GM21381 (cell line): ENCODE data around the gene CERKL.

Experiments used
- ATAC-seq: cut with Tn5 transposase; IDR thresholded peaks from one replicate; pipeline ENCODE4 v1.9.1; 2021; ENCODE audit warnings: mild to moderate bottlenecking, moderate library complexity; ENCODE audit not compliant: unreplicated experiment

Gene CERKL

DNA sequence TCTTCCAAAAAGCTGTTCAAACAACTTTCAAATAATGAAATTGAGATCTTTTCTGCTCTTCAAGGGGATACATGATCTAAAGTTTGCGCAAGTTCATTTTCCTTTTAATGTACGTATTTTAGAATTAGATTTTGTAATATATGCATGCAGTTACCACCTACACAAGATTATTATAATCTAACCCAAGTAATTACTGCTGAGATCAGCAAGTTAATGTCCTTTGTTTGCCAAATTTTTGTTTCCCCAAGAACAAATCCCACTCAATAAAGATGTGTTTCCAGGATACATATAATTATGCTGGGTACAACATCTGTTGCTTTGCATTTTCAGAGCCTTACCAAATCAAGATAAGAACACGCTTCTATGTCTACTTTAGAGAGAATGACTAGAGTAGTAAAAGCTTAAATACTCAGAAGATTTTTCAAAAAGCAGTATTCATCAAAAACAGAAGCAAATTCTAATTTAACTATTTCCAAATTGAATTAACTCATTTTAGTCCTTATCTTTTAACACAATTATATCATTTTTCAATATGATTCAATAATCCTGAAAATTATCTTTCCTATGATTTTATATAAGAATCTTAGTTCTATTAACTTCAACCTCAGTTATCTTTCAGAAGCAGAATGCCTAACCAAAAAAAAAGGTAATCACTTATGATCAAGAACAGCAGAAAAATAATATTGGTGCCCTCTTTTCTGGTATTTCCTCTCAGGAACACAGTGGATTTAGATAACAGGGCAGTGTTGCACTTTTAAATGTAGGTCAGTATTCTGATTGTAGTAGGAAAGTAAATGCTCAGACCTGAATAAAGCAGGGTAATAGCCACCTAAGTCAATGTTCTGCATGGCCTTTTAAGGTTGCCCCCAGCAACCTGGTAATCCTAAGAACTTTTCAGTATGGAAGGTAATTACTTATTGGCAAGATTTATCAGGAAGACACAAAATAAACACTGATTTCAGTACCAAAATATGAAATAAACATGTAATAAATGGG lies 28.0 kb downstream of the CERKL start:
- ATAC-seq = no peak

DNA sequence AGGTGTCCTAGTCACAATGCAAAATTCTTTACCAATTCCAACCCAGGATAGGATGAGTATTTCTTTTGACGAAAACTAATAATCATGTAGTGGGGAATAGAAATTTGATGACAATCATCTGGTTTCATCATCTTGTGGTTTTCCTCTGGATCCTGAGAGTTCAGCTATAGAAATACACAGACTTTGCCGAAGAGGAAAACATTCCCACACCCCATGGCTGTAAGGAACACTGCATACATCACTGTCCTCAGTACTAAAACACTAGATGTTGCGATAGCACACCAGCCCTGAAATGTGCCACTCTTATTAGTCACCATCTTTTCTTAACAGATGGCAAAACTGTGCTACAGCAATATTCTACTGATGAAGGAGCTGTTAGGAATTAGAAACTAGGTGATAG lies 29.4 kb downstream of the CERKL start:
- ATAC-seq = no peak

DNA sequence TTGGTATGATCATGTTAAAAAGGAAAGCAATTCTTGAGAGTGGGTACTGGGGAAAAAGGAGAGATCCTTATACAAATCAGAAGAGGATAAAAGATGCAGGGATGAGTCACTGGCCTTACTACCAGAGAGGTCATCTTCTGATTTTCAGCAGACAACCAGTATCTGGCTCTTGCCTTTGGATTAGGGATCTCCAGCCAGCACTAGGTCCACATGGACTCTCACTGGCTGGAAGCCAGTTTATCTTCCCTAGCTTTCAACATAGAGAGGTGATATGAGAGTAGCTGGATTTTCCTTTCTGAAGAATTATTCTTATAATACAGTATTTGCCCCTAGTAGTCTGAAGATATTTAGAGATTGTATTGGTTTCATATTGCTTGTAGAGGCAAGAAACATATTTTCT lies 30.2 kb downstream of the CERKL start:
- no peak for ATAC-seq

DNA sequence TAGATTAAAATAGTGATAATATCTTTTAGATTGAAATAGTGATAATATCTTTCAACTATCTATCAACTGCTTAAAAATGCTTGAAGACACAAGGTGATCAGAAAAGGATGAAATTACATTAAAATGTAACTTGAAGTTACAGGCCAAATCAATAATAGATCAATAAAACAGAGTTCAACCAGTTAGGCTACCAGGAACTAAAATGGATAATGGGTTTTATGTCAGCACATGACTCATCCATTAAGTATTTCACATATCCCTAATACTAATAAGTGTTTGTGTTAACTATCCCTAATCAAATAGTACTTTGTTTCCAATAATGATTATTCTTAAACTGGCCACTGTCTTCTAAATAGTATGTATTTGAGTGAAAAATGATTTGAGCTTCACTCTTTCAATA lies 33.7 kb downstream of the CERKL start:
- no peak for ATAC-seq

DNA sequence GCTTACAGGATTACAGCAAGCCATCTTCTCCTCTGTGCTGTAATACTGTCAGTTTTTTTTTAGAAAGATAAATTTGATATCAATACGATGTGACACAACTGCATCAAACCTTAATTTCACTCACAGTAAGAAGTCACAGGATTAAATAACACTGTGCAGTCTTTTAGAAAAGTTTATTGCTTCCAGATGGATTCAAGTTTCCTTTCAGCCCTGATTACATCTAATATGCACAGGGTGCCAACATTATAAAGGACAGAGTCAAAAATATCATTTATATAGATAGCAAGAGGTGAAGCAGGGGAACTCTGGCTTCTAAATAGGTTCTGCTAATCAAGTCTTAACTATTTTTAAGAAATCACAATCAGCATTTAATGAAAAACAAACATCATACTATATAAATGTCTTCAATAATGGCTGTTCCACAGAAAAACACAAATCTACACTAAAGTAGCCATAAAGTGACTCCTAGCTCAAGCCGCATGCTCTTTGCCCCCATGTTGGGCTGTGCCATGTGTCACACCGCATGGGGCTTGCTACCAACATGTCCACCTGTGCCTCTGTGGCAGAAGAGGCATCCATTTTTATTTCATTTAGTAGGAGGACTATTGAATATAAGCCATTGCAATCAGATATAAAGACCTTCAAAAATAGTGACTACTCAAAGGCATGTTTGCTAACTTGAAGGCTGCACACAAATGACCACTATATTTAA lies 35.0 kb downstream of the CERKL start:
- no peak for ATAC-seq

DNA sequence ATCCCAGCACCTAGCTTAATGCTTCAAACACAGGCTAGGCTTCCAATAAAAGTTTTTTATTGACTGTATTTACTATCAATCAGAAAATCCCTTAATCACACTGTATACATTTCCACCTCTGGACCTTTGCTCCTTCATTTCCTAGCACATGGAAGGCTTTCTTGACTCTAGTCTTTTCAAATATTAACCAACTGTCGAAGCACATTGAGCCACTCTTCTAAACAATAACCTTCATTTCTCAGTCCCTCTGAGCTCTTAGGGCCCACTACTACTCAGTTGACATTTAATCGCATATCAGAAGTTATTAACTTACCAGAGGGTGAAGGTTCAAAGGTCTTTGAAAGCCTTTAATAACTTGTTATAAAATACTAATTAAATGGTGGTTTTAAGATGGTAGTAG lies 37.4 kb downstream of the CERKL start:
- ATAC-seq = no peak

DNA sequence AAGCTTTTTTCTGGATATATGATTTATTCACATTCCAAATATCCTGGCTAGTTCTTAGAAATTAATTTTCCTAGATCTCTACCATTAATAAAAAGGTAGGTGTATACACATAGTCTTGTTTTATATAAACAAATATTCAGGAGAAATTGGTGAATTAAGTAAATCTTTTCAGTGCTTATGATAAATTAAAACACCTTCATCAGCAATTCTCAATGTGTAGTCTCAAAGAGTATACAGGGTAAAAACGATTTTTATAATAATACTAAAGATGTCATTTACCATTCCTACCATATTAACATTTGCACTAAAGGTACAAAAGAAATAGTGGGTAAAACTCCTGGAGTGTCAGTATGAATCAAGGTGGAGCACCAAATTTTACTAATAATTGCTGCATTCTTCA lies 40.2 kb downstream of the CERKL start:
- no peak for ATAC-seq

DNA sequence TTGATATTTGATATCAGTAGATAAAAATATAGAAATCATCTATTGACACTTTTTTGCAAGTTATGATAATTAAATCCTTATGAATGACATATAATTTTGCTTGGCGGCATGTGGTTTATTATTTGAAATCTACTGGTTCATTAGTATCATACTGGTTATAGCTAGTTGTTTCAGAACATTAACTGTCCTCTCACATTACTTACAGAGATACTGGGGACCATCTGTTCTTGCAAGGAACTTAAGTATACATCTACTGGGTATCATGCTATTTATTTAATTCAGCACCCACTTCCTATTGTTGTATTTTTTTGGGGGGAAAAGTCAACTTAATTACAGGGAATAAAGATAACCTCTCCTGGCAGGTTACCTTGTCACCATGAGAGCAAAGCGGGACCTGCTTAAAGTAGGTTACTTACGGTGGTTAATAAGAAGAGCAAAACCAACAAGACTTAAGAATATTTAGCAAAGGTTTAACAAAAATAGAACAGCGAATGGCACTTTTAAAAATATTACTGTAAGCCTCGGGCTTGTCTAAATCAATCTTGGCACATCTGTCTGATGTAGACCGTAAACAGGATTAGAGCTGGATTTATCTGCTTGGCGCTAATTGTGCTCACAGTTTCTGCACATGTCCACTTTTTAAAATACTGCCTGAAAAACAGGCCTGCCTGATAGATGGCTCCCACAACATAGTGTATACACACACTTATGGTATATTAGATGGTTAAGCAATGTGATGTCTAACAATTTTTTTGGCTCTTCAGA lies 41.8 kb downstream of the CERKL start:
- no peak for ATAC-seq

DNA sequence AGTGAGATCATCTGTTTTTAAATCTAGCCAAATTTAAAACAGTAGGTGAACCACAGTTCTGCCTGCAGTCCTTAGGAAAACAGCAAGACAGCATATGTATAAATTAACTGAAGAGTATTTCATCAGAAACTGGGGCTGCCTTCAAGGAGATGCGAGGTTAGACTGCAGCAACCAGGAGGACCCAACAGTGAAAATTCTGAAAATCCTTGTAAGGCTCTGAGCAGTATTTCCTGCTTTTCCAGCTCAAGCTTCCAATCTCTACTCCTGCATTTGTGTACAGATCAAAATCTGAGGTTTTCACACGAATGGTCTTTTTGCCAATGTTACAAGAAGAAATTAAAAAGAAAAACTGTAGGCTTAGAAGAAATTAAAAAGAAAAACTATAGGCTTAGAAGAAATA lies 43.7 kb downstream of the CERKL start:
- no peak for ATAC-seq

DNA sequence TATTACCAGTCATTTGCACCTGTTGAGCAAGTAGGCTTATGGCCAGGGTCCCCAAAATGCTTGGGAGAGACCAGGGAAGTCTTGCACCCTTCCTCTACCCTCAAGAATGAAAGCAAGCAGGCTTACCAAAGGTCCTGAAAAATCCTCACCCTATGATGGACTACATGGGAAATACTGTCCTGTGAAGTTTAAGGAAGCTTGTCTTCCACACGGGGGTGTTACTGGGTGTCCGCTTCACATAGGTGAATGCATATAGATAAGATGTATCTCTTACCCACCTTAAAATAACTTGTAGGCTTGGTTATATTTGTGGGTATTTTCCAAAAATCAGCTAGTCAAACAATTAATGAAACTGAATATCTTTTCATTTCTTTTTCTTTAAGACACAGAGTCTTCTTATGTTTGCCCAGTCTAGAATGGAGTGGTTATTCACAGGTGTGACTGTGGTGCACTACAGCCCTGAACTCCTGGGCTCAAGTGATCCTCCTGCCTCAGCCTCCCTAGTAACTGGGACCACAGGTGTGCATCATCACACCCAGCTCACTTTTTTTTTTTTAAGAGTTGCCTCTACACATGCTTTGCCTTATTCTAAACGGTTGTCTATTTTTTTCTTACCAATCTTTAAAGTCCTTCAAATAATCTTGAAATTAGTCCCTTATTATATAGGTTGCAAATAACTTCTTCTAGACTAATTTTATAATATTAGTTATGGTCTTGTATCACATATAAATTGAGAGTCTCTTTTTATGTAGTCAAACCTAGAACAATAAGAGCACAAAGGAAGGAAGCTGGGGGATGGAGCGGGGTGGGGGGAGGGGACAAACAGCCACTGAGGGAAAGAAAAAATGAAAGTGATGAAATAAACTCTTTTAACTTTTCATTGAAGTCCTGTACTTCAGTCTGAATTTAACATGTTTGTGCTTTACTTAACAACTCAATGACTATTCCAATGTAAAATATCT lies 49.0 kb downstream of the CERKL start:
- no peak for ATAC-seq

DNA sequence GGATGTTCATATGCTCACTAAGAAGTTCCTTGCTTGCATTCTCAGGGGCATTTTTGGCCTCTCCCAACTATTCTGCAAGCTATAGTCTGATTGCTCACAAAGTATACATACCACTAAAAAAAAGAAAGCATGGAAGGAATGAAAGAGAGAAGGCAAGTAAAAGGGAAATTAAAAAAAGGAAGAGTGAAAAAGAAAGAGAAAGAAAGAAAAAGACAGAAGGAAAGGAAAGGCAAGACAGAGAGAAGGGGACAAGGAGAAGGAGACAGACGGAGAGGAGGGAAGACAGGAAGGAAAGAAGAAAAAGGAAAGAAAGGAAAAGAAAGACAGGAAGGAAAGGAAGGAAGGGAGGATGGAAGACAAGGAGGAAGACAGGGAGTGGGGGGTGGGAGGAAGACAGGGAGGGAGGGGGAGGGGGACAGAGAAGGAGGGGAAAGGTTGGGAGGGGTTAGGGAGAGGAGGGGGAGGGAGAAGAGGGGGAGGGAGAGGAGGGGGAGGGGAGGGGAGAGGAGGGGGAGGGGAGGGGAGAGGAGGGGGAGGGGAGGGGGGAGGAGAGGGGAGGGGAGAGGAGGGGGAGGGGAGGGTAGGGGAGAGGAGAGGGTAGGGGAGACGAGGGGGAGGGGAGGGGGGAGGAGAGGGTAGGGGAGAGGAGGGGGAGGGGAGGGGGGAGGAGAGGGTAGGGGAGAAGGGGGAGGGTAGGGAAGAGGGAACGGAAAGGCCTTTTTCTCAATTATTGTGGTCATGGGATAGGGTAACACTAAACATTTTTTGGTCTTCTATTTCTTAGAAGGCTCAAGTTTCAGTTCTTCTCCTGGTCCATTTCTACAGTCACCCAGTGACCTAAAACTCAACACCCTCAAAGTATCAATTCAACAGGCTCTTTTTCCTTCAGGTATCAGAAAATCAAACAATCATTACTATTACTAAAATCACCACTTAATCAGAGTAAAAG lies 50.7 kb downstream of the CERKL start:
- no peak for ATAC-seq

DNA sequence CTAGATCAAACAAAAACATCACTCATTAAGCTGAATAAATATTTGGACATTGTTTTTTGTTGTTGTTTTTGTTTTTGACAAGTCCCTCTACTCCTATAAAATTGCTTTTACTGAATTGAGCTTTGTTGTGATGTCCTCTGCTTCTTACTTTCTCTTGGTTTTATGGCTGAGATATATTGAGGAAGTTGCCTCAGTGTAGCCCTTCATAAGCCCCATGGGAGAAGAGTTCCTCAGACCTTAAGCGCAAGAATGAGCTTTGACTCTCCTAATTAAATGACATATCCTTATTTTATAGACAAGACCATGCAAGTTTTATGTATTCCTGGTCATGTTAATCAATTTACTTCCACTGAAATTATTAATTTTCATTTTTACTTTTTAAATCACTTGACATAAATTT lies 54.9 kb downstream of the CERKL start:
- no peak for ATAC-seq

DNA sequence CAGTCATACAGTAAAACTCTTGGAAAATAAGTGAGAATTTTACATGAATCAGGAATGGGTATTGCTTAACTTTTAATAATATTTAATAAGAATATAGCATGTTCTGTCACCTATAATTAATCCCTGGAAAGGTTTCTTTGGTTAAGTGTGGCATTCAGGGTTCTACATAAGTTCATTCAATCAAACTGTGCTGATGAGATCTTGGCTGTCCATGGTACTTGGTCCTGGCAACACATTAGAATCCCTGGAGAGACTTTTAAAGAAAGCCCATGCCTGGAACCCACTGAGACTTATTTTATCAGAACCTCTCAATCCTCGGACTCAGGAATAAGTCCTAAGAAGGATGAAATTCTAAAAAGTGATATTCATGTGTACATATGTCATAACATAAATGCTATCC lies 60.3 kb downstream of the CERKL start:
- ATAC-seq = no peak

DNA sequence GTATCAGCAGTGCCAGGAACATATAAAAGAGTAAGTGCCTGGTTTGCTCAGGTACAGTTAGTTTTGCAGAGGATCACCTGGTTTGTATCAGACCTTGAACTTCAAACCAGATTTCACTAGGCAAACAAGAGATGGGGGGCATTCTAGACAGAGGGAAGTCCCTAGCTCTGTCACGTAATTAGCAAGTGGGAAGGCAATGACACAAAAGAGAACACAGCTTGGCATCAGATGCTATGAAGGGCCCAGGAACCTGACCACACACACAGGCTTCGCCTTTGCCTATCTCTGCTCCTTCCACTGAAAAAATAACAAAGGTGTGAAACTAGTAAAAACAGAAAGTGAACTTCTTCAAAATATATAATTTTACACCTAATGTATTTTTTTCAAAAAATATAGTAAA lies 62.6 kb downstream of the CERKL start:
- ATAC-seq = no peak

DNA sequence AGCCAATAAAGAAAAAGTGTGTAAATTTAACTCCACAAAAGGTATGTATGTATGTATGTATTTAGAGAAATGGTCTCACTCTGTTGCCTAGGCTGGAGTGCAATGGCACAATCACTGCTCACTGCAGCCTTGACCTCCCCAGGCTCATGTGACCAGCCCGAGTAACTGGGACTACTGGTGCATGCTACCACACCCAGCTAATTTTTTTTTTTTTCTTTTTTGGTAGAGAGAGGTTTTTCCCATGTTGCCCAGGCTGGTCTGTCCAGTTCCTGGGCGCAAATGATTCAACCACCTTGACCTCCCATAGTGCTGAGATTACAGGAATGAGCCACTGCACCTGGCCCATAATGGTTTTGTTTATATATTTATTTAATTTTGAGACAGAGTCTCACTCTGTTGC lies 67.1 kb downstream of the CERKL start:
- ATAC-seq = no peak

DNA sequence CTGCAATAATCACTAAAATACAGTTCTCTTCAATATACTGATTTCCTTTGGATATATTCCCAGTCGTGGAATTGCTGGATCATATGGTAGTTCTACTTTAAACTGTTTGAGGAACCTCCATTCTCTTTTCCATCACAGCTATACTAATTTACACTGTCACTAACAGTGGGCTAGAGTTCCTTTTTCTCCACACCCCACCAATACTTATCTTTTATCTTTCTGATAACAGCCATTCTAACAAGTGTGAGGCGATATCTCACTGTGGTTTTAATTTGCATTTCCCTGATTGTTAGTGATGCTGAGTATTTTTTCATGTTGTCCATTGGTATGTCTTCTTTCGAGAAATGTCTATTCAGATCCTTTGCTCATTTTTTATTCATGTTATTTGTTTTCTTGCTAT lies 68.4 kb downstream of the CERKL start:
- ATAC-seq = no peak

DNA sequence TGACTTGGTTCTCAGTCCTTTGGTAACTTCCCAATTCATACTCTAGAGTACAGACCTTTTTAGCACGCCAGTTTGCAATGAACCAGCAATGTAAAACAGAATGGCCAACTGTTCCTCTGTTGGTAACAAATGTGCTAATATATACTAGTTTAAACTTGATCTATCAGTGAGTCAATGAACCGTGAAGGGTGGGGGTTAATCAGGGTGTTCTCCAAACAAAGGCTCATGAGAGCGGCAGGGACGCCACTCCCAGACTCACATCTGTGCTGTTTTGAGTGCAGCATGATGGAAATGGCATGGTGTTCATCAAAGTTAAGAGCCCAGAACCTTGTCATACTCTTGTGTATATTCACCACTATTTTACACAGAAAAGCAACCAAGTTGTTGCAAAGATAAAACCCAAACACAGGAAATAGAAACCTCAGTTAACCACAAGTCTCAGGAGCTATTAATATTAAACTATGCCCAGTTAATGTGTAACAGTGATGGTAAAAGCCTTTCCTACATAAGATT lies 70.3 kb downstream of the CERKL start:
- peak; percentile 97 for ATAC-seq

DNA sequence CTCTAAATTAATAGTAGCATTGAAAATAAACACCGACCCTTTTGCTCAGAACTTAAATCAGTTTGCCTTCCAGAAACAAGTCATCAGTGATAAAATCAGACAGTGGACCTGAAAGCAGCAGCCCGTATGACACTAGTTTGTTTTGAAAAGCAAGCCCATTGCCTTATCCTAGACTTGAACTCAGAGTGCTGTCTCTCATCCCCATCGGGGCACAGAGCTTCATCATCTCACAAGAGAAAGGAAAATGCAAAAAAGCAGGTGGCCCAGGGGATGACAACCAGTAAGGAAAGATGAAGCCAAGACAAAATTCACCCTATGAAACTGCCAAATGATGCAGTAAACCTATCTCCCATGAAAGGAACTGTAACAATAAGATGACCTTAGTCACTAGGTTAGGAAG lies 71.2 kb downstream of the CERKL start:
- ATAC-seq = no peak

DNA sequence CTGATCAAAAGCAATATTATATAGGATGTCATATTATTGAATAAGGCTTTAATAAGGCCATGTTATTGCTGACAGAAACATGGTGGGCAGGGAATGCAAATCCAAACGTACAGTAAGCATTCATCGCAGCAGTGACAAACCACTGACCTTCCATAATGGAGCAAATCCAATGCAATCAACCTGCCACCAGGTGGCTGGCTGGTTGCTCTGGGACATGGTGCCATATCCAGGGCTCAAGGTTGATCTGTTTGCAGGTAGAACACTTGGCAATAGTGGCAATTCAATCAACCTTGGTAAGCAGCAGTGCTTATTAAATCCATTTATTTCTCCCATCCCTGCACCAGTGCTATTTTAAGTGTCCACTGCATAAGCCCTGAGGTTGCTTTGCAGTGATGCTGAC lies 75.4 kb downstream of the CERKL start:
- no peak for ATAC-seq
